Measurements from ENCODE around the gene MAP3K20. TPM values are rescaled to one million over a fixed set of nuclear protein-coding genes. Genes with fewer than 3 reads are reported as not detected.

Gene MAP3K20
- total and polyA plus RNA-seq, 10 of the 15 experiments (the other 5 are each of a cell fraction or from before 2014, with no cell fraction given): 0.04 to 5.6 (median 2.3) TPM

- POLR2A ChIA-PET: no interaction called here
- Histone ChIP-seq H3K4me3 (no peak overlapping the region), H3K4me2 (ENCODE audit: control insufficient read depth, insufficient read depth) (no peak overlapping the region), H3K27ac (ENCODE audit: control insufficient read depth, insufficient read depth) (no peak overlapping the region), H3K27me3 (replicated peaks in 1 of 2; ENCODE audit: control insufficient read depth in 2 of 2, insufficient read depth in 2 of 2, low read length in 1 of 2) (no peaks in the 10 kb centered on the region; a peak in 1 of 4 replicates), H4K20me1 (ENCODE audit: control insufficient read depth, insufficient read depth) (no peaks in the 10 kb centered on the region), H3K79me2 (ENCODE audit: control insufficient read depth, insufficient read depth, low read length) (no peaks in the 10 kb centered on the region), H3K4me1 (ENCODE audit: control insufficient read depth, insufficient read depth, low read length) (no peaks in the 10 kb centered on the region), H3K9ac (ENCODE audit: control insufficient read depth, insufficient read depth, low read length) (no peak overlapping the region), H3K9me3 (replicated peaks; ENCODE audit: control insufficient read depth, insufficient read depth, low read length) (no peaks in the 10 kb centered on the region), H3K36me3 (ENCODE audit: control insufficient read depth in 2 of 2, insufficient read depth in 2 of 2, low read length in 1 of 2) (no peaks in the 10 kb centered on the region), H2AFZ (ENCODE audit: control insufficient read depth, low read depth, low read length) (no peak overlapping the region)
- RAD21 ChIA-PET (ENCODE audit: unreplicated experiment): no interaction called here
- 31% methylated on average over 4 of the region's 4 CpGs for WGBS (ENCODE audit: insufficient coverage, insufficient replicate concordance, low lambda C conversion rate, missing lambda C conversion rate)
- intact Hi-C loops (cut with micrococcal nuclease; ENCODE audit: unreplicated experiment): no loop called here
- SMC1A ChIA-PET (ENCODE audit: uncharacterized antibody, unreplicated experiment): no interaction called here
- ATAC-seq (no peak), FAIRE-seq (no peak), DNase-seq (ENCODE audit: low read depth, low spot score) (no peak)
- no peak for TF ChIP-seq HDGF (IDR thresholded peaks at IDR 0.05)
- no peak for TF ChIP-seq MYC (IDR thresholded peaks at IDR 0.05; ENCODE audit: insufficient read depth, insufficient read length, insufficient replicate concordance, low read length, severe bottlenecking)
- TF ChIP-seq MEF2A (IDR thresholded peaks at IDR 0.05; ENCODE audit: insufficient read depth, low read depth, low read length): no peak
- no peak for TF ChIP-seq RBBP5 (conservative IDR thresholded peaks at IDR 0.05)
- TF ChIP-seq BMI1 (IDR thresholded peaks at IDR 0.05; ENCODE audit: borderline replicate concordance): no peak
- no peak for TF ChIP-seq STAT3 (IDR thresholded peaks at IDR 0.05; ENCODE audit: low read depth, low read length)
- TF ChIP-seq PAX5 (IDR thresholded peaks at IDR 0.05; ENCODE audit: borderline replicate concordance, low read depth, low read length): no peak
- no peak for TF ChIP-seq IRF4 (IDR thresholded peaks at IDR 0.05; ENCODE audit: low read depth, low read length)
- no peak for TF ChIP-seq SMAD1 (IDR thresholded peaks at IDR 0.05; ENCODE audit: low read depth, partially characterized antibody)
- no peak for TF ChIP-seq NKRF (conservative IDR thresholded peaks at IDR 0.05)
- no peak for TF ChIP-seq YBX1 (IDR thresholded peaks at IDR 0.05)
- TF ChIP-seq, protein P1, sequence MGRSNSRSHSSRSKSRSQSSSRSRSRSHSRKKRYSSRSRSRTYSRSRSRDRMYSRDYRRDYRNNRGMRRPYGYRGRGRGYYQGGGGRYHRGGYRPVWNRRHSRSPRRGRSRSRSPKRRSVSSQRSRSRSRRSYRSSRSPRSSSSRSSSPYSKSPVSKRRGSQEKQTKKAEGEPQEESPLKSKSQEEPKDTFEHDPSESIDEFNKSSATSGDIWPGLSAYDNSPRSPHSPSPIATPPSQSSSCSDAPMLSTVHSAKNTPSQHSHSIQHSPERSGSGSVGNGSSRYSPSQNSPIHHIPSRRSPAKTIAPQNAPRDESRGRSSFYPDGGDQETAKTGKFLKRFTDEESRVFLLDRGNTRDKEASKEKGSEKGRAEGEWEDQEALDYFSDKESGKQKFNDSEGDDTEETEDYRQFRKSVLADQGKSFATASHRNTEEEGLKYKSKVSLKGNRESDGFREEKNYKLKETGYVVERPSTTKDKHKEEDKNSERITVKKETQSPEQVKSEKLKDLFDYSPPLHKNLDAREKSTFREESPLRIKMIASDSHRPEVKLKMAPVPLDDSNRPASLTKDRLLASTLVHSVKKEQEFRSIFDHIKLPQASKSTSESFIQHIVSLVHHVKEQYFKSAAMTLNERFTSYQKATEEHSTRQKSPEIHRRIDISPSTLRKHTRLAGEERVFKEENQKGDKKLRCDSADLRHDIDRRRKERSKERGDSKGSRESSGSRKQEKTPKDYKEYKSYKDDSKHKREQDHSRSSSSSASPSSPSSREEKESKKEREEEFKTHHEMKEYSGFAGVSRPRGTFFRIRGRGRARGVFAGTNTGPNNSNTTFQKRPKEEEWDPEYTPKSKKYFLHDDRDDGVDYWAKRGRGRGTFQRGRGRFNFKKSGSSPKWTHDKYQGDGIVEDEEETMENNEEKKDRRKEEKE (IDR thresholded peaks at IDR 0.05): no peak
- TF ChIP-seq RCOR1 (conservative IDR thresholded peaks at IDR 0.05; ENCODE audit: low read depth, low read length): no peak
- no peak for TF ChIP-seq CREM (IDR thresholded peaks at IDR 0.05; ENCODE audit: low read depth)
- TF ChIP-seq CBFB (IDR thresholded peaks at IDR 0.05; ENCODE audit: low read depth): no peak
- BruUV-seq (replicated peaks): no TSS peak
- in situ Hi-C loops (cut with MboI): no loop called here
- CTCF ChIA-PET: no interaction called here
Observed at GRCh38 chr2:173064151-173064805, 11.4 kb upstream of the MAP3K20 start.
